Stimulated activated CD8-positive, alpha-beta memory T cell treated with anti-CD3 and anti-CD28 coated beads, Interleukin-15, amount 100 ng/mL, for 1 hour (primary cell): Measurements from ENCODE around the gene TRMT2A.

Experiments used
- DNase-seq: peaks from one replicate; pipeline ENCODE4 v3.0.0-alpha.2; 2020; ENCODE audit warnings: low read depth

Gene TRMT2A

GRCh38 chr22:20135265-20135664, 18.2 kb upstream of the TRMT2A start:
- DNase-seq = no peak

GRCh38 chr22:20133930-20134549, 17.0 kb upstream of the TRMT2A start:
- DNase-seq = no peak

- DNase-seq = no peak
Measured at GRCh38 chr22:20132686-20133246, 15.7 kb upstream of the TRMT2A start.

- DNase-seq = no peak
Measured at GRCh38 chr22:20131859-20132685, 15.0 kb upstream of the TRMT2A start.

- peak; percentile 18 for DNase-seq
Measured at GRCh38 chr22:20131597-20131858, 14.5 kb upstream of the TRMT2A start, which contains the start of gene ZDHHC8. TSS of gene ZDHHC8 (plus strand) at chr22:20131804. CDS start at chr22:20131948, 144 bp downstream.

- peak; percentile 53 for DNase-seq
Measured at GRCh38 chr22:20130731-20131596, 13.9 kb upstream of the TRMT2A start.

DNA sequence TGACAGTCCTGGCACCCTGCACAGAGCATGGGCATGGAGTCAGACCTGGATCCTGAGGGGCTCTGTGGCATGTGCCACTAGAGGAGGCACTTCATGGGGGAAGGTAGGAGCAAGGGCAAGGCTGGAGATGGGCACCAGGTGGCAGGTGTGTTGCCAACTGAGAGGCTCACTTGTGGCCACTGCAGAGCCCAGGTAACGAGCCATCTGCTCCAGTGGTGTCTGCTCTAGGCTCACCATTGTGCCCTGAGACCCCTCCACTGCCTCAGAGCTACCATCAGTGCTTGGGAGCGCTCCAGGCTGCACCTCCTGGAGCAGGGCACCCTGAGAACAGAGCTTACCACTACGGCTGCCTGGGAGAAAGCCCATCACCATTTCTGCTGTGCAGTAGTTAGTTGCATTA, 13.3 kb upstream of the TRMT2A start:
- no peak for DNase-seq

DNA sequence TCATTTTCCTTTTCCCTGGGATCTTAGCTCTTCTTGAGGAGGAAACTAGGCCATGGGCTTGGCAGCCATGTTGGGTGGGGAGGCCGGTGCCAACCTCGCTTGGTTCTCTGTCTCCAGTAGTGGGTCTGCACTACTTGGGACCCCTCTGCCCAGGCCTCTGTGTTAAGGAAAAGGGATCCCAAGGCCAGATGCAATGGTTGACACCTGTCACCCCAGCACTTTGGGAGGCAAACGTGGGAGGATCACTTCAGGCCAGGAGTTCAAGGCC, 12.7 kb upstream of the TRMT2A start:
- no peak for DNase-seq

- peak; percentile 27 for DNase-seq
Measured at GRCh38 chr22:20128902-20129746, 12.1 kb upstream of the TRMT2A start.

DNA sequence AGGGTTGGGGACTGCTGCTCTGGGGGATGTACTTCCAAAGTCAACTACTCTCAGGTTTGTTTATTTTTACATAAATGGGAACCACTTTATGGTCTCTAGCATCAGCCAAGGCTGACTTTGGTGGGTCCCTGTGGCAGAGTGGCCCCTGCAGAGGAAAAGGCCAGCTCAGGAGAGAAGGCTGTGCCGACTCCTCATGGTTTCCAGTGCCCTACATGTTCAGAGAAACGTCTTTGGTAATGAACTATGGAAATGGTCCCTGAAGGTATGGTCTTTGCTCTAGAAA, 11.5 kb upstream of the TRMT2A start:
- no peak for DNase-seq

DNA sequence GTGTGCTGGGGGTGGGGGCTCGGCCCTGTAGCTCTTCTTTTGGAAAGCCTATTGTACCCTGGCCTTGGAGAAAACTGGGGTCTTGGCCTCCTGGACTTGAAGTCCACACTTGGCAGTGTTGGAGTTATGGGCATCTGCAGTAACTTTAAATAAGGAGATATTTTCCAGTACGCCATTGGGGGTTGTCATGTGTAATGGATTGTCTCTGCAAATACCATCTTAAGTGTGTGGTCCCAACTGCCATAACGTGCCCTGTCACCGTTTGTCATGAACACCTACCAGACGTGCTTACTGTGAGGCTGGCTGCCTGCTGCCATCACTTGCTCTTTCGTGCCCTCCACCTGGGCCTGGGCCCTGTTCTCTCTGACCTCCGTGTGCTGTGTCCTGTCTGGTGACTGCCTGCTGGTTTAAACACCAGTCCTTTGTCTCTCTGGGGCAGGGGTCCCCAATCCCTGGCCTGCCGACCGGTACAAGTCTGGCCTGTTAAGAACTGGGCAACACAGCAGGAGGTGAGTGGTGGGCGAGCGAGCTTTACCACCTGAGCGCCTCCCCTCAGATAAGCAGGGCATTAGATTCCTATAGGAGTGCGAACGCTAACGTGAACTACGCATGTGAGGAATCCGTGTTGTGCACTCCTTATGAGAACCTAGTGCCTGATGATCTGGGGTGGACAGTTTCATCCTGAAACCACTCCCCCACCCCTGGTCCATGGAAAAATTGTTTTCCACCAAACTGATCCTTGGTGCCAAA, 11.0 kb upstream of the TRMT2A start:
- no peak for DNase-seq

- DNase-seq = no peak
Measured at GRCh38 chr22:20127318-20127868, 10.4 kb upstream of the TRMT2A start.

DNA sequence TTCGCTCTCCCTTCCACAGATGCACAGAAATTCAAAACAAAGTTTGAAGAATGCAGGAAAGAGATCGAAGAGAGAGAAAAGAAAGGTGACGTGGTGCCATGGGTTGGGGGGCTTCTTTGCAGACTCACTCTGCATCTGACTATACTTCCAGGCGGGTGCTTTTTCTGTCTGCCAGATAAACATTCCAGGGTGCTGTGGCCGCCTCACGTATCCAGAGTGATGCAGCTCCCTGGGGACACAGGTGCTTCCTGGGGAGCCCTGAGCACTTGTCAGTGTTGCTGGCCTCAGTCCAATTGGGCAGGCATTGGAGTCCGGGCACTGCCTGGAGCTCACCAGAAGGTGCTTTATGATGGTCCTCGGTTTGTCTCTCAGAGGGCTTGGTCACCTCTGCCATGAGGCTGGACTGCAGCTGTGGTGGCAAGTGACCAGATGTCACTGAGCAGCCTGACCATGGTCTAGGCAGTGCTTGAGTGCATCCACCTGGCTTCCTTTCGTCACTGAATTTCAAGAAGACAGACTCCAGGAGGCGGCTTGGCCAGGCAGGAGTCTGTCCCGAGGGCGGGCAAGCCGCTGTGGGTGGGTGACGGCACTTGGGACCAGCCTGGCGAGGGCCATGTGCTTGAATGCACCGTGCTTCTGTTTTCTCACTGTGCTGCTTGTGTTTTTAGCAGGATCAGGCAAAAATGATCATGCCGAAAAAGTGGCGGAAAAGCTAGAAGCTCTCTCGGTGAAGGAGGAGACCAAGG, 9.4 kb upstream of the TRMT2A start:
- DNase-seq = no peak

GRCh38 chr22:20125201-20126174, 8.5 kb upstream of the TRMT2A start:
- no peak for DNase-seq

GRCh38 chr22:20124083-20124787, 7.2 kb upstream of the TRMT2A start:
- no peak for DNase-seq

DNA sequence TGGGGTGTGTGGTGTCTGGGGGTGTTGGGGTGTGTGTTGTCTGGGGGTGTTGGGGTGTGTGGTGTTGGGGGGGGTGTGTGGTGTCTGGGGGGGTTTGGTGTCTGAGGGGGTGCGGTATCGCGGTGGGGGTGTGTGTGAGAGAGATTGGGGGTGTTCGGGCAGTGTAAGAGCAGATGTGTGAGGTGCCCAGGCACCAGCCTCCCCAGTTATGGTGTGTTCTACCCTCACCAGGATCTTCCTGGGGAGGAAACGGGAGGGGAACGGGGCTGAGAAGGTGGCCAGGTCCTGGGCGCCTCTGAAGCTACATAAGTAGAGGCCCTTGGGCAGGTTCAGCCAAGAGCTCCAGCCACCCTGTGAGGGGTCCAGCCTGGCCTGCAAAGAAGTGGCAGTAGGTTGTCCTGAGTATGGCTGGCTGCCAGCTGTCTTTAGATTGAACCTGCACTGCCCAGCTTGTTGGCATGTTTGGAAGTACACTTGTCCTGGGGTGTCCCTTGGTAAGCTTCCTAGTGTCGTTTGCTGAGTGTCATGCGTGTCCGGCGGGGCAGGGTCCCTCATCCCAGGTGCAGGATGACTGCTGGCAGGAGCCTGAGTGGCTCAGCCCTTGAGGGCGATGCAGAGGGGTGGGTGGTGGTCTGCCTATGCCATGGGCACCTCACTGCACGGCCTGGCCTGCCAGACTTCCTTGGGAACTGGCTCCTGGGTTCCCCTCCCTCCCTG, 6.5 kb upstream of the TRMT2A start:
- no peak for DNase-seq

DNA sequence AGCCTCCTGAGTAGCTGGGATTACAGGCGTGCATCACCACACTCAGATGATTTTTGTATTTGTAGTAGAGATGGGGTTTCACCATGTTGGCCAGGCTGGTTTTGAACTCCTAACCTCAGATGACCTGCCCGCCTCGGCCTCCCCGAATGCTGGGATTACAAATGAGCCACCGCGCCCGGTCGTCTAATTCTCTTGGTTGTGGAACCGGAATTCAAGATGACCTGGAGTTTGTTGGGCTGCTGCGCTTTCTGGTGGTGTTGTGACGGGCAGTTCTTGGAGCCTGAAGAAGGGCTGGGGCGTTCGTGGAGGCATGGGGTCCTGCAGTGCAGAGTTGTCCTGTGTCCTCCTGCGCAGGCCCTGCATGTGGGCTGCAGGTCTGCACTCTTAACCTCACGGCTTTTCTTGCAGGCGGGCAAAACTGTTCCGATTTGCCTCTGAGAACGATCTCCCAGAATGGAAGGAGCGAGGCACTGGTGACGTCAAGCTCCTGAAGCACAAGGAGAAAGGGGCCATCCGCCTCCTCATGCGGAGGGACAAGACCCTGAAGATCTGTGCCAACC, 4.9 kb upstream of the TRMT2A start:
- no peak for DNase-seq
